CD4-positive, alpha-beta T cell treated with Interleukin-21 for 1 hour (primary cell): ENCODE results near the gene HIP1R.

ENCODE experiments used
- DNase-seq: peaks from one replicate; pipeline ENCODE4 v3.0.0-alpha.2; 2020

Gene HIP1R

DNA sequence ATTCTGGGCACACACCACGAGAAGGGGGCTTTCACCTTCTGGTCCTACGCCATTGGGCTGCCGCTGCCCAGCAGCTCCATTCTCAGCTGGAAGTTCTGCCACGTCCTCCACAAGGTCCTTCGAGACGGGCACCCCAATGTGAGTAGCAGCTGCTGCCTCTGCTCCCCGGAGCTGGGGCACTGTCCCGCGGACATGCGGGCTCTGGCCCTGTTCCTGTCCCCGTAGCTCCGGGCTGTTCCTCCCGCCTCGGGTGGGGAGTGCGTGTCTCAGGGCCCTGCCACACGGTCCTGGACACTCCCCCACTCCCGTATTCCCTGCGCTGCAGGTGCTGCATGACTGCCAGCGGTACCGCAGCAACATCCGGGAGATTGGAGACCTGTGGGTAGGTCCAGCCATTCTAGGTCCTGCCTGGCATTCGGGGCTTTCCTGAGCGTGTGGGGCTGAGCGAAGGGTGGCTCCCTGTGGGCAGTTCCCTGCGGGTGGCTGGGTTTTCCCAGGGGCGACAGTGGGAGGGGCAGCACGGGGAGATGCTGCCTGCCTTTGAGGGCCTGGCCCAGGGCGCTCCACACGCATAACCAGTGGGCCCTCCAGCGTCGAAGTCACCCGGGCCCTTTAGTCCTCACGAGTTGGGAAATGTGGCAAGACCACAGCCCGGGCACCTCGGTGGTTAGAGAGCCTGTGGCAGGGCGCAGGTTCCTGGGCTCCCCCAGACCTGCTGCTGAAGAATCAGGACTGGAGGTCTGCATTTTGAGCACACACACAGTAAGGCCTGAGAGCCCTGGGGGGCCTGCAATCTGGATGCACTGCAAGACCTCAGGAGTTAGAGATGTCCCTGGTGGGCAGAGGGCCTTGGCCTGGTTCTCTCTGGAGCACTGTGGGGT, 13.5 kb downstream of the HIP1R start:
- no peak for DNase-seq

- no peak for DNase-seq
Observed at GRCh38 chr12:122849352-122850047, 14.2 kb downstream of the HIP1R start.

DNA sequence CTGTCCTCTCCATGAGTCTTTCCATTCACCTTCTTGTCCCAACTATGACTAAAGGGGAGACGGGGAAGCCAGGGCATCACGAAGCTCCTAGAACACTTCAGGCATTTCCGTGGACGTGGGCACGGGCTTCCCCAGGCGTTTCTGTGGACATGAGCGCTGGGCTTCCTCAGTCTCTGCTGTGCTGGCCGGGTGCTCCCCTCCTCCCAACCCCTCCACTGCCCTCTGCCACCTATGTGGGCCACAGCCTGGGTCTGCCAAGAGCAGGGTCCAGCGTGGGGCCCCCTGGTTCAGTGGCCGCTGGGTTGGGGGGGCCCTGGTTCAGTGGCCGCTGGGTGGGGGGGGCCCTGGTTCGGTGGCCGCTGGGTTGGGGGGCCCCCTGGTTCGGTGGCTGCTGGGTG, 14.8 kb downstream of the HIP1R start:
- no peak for DNase-seq

- DNase-seq = no peak
Observed at GRCh38 chr12:122850695-122851350, 15.6 kb downstream of the HIP1R start.

DNA sequence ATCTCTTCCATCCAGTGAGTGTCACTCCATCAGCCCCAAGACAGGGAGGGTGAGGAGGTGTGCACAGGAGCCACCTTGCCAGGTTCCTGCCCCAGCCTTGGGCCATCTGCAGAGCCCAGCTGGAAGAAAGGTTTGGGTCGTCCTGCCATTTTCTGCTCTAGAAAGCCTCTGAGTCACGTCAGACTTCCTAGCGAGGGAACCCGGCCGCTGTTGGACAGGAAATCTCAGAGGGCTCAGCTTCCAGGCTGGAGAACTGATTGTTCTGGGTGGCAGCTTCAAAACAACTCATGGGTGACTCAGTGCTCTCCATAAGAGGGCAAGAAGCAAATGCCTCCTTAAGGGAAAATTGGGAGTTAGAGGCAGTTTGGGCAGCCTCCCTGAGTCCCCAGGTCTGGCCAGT, 16.6 kb downstream of the HIP1R start:
- DNase-seq = no peak

- no peak for DNase-seq
Observed at GRCh38 chr12:122852336-122853275, 17.3 kb downstream of the HIP1R start.

DNA sequence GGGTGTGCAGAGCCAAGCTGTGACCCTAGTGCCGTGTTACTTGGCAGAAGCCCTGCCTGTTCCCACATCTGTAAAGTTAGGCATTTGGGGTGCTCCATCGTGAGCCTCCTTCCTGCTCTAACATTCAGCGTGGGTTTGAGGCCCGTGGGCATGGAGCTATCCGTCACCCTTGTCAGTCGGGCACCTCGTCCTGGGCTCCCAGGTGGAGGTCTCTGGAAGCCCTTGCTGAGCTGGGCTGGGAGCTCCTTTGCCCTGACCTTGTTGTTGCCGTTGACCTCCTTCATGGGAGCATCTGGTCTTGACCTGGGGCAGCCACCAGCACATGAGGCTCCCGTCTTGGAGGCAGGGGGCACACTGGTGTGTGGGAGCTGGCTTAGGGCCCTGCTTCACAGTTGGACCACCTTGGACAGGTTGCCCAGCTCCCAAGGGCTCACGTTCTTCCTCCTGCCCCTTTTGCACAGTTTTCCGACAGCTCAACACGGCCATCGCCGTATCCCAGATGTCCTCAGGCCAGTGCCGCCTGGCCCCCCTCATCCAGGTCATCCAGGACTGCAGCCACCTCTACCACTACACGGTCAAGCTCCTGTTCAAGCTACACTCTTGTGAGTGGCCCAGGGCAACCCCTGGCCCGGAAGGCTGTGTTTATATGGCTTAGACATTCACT, 18.5 kb downstream of the HIP1R start:
- DNase-seq = no peak

GRCh38 chr12:122854554-122854953, 19.3 kb downstream of the HIP1R start:
- no peak for DNase-seq

GRCh38 chr12:122855071-122855829, 20.0 kb downstream of the HIP1R start:
- DNase-seq = no peak

GRCh38 chr12:122855928-122856831, 20.9 kb downstream of the HIP1R start:
- no peak for DNase-seq

- DNase-seq = no peak
Observed at GRCh38 chr12:122856999-122857671, 21.9 kb downstream of the HIP1R start.

- no peak for DNase-seq
Observed at GRCh38 chr12:122858171-122858570, 22.9 kb downstream of the HIP1R start.

- DNase-seq = no peak
Observed at GRCh38 chr12:122858591-122859302, 23.5 kb downstream of the HIP1R start.

- DNase-seq = no peak
Observed at GRCh38 chr12:122859303-122860039, 24.2 kb downstream of the HIP1R start.

DNA sequence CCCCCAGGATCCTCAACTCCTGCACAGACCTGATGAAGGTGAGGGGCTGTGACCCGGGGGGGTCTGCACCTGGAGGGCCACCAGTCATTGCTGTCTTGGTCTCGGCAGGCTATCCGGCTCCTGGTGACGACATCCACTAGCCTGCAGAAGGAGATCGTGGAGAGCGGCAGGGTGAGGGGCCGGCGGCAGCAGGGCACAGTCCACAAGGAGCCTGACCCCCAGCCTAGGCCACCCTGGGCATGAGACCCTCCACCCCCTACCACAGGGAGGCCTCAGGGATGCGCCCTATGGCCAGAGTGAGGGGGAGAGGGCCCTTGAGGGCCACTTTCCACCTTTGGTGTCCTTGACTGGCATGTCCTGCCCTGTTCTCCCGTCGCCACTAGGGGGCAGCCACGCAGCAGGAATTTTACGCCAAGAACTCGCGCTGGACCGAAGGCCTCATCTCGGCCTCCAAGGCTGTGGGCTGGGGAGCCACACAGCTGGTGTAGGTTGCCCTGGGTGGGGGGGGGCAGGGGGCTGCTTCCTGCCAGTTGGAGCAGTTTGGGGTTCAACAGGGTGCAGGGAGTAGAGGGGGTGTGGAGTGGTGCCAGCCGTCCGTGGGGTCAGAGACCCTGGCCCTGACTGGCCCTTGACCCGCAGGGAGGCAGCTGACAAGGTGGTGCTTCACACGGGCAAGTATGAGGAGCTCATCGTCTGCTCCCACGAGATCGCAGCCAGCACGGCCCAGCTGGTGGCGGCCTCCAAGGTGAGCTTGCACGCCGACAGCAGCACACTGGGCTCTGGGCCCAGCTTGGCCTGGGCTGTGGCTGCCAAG, 25.0 kb downstream of the HIP1R start:
- peak; percentile 83 for DNase-seq

DNA sequence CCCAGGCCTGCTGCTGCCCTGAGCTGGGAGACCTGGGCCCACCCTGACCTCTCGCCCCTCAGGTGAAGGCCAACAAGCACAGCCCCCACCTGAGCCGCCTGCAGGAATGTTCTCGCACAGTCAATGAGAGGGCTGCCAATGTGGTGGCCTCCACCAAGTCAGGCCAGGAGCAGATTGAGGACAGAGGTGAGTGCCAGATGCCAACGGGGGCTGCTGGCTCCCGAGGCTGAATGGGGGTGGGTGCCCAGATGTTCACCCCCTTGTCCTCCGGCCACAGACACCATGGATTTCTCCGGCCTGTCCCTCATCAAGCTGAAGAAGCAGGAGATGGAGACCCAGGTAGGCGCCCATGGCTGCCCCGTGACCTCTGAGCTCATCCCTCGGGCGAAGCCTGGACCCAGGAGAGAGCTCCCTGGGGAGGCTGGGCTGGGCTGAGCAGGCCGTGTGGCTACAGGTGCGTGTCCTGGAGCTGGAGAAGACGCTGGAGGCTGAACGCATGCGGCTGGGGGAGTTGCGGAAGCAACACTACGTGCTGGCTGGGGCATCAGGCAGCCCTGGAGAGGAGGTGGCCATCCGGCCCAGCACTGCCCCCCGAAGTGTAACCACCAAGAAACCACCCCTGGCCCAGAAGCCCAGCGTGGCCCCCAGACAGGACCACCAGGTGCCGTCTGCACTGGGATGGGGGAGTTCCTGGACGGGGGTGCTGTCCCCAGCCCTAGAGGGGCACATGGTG, 25.8 kb downstream of the HIP1R start:
- no peak for DNase-seq

GRCh38 chr12:122861587-122861970, 26.3 kb downstream of the HIP1R start:
- no peak for DNase-seq
